Measurements from ENCODE around the gene HDAC4.
"Not testable (repeated sequence)": the region's sequence is repeated elsewhere in the genome, so short reads cannot be mapped to it uniquely, and the experiment has no call there.

Gene HDAC4

DNA sequence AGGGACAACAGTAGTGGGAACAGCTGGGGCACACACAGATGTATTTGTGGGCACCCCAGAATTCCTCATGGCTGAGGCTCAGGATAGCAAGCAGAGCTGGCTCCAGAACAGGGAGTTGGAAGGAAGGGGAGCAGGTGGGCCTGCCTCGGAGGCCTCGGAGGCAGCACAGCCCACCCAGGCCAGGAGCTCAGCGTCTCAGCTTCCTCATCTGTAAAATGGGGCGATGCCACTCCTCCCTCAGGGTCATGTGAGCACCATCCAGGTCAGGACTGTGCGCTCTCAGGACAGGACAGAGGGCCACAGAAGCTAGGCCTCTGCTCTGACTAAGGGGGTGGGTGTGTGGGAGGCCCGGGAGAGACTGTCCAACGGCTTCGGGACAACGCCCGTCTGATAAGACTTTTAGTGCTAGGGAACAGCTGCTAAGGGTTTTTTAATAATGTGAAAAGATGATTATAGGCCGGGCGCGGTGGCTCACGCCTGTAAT lies 106.2 kb downstream of the HDAC4 start:
- no peak for DNase-seq (ENCODE audit: low spot score)

DNA sequence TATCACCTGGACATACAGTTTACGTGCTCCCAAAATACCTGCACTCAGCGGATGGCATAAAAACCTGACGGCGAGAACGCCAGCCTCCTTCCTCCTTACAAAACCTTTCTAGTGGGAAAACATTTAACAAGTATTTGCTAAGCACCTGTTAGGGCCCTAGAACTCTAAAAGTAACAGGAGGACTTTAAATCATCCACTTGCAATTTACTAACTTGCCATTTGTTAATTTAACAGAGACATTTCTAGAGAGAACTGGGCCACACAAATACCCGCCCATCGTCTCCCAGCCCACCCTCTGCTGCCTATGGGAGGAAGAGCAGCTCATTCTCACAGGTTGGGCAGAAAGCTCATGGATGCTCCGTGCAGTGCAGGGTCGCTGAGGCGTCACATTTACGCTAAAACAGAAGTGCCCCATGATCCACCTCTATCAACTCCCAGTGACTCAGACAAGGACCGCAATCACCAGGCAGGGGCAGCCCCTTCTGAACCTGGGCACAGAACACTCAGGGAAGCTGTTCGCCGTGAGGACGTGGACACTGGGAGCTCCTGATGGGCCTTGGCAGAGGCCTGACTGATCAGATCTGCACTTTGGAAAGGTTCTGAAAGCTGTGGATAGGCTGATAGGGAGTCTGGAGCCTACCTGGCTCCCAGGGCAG lies 106.9 kb downstream of the HDAC4 start:
- no peak for DNase-seq (ENCODE audit: low spot score)

DNA sequence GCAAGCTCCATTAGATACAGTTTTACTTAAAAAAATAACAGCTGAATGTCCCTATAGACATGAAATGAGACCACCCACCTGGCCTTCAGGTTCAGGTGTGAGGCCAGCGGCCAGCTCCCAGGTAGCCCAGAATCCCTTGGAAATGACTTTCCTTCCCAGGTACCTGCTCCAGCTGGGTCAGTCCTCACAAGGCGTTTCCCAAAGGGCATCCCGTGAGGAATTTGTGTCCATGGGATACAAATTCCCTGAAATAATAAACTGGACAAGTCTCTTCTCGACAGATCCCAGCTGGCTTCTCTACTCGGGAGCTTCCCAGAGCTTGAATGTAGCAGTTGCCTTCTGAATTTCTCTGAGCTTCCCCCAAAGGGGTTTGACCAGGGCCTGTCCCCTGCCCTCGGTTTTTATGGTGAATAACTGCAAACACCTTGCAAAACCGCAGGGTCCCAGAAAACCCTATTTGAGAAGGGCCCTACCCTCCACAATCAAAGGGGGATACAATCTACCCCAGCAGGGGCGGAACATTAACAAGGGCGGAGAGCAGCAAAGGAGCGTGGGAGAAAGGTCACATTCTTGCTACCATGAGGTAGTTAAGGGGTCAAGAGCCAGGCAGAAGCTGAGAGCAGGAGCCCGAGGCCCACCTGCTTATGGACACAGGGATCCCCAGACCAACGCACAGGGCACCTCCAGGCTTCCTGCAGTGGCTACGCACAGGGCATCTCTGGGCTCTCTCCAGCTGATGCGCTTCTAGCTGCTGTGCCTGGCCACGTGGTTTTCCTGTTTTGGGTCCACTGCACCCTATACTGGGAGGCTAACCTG lies 107.7 kb downstream of the HDAC4 start:
- DNase-seq (ENCODE audit: low spot score): no peak

DNA sequence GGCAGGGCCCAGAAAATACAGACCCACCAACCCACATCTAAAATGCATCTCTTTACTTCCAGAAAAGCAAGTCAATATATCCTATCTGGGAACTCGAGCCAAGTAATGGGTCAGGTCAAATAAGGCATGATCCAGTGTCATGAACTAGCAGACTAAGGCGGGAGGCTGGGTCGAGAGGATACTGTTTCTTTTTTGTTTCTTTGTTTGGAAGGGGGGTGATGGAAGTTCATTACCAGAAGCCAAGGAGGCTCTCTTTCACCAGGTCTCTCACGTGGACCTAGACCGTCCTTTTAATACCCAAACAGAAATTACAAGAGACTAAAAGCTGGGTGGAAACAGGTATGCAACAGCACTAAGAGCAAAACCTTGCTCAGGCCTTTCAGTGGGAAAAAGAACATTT lies 108.3 kb downstream of the HDAC4 start:
- no peak for DNase-seq (ENCODE audit: low spot score)

DNA sequence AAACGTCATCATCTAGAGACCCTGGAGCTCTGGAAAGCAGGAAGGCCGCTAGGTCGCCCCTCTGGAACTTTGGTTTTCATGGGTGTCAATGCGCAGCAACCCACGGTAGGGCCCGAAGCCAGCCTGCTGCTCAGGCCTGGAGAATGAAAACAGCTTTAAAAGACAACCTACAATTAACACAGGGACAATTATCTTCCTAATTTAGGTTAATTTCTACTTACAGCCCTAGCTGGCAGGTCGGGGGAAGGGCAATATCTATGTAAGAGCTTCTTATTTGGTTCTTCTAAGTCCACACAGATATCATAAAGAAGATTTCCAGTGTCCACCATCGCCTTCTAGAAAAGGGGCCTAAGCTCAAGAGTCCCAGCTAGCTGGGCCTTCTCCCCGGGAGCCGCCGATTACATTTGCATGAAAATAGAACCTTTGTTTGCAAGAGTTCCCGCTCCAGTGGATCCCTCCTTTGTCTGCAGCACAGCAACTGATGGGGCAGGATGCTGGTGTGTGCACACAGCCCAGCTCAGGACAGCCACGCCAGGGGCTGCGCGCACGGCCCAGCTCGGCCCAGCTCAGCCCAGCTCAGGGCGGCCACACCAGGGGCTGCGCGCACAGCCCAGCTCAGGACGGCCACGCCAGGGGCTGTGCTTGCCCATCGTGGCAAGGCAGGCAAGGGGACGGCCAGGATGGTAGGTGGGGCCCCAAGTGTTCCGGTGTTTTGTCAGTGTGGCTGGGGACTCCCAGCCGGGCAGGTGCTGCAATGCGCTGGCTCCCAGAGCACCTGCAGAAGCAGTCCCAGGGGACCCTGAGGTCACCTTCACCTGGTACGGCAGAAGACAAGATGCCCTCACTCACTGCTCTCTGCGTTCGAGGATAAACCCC lies 109.1 kb downstream of the HDAC4 start:
- no peak for DNase-seq (ENCODE audit: low spot score)

DNA sequence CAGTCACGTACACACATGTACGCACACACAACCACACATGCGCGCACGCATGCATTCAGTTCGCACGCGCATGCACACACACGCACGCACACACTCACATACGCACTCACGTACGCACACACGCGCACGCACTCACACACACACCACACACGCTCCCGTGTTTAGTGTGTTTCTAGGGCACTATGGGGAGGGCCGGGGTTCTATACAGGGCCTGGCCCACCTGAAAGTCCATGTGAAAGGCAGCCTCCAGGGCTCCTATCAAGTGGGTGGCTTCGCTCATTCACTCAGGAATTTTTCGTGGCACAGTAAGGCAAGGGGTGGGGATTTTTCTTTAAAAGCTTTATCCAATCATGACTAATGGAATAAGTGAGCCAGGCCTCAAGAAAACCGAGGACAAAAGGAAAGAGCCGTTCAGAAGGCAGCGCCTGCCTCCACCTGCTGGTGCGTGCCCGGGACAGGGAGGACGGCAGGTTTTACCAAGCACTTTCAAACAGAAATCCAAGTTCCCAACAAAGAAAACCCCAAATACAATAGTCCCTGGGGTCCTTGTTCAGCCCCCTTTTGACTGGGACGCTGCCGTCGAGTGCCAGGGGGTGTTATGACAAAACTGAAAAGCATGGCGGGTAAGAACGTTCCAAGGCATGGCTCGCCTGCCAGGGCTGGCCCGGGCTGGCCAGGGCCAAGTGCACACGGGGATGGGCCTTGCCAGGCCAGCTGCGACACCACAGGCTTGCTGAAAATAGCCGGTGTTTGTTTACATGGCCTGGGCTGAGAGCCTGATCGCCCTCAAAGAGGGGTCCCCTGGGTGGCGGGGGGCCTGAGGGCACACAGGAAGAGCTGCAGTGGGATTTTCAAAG lies 110.0 kb downstream of the HDAC4 start:
- no peak for DNase-seq (ENCODE audit: low spot score)

DNA sequence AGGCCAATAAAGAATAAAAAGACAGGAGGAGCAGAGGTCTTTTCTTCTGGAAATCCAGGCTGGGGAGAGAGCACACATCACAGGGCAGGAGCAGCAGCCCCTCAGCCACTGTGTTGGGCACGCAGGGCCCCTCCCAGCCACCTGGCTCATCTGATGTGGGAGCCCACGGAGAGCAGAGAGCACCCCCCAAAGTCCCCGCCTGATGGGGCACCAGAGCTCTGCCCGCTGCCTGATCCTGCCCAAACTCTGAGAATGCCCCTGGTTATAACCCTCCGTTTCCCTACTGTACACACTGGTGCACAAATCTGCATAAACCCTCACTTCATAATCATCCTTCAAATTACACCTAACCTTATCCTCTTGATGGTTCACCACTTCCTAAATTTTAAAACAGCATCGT lies 111.3 kb downstream of the HDAC4 start:
- DNase-seq (ENCODE audit: low spot score): no peak

DNA sequence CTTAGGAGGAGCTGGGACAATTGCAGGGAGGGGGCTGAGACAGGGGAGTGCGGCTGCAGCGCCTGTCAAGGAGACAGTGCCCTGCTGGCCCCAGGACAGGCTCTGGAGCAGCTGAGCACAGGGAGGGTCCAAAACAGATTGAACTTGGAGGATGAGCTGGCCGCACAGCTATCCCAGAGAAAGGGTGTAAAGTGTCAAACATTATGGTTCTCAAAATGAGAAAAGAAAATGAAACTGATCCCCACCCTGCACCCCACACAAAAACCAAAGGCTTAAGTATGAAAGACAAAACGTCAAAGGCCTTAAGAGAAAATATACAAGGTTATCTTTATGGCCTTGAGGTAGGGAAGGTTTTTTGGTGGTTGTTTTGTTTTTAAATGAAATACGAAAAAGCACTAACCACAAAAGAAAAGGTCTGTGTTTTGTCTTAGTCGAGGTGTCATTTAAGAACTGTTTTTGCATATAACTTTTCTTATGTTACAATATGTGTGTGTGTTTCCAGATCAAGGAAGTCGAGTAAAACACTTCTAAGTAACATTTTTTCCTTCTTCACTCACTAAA lies 111.8 kb downstream of the HDAC4 start:
- no peak for DNase-seq (ENCODE audit: low spot score)

DNA sequence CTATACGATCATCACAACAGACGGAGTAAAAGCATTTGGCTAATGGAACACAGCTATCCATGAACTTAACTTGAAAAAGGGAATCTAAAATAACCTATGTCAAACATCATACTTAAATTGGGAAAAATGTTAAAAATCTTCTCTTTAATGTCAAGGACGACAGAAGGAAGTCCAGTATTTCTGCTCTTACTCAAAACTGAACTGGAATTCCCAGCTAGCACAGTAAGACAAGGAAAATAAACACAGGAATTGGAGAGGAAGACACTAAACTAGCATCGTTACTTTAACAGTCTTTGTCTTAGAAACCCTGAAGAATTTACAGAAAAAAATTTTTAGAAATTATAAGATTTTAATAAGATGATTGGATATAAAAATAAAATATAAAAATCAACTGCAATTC lies 112.6 kb downstream of the HDAC4 start:
- DNase-seq (ENCODE audit: low spot score): no peak

DNA sequence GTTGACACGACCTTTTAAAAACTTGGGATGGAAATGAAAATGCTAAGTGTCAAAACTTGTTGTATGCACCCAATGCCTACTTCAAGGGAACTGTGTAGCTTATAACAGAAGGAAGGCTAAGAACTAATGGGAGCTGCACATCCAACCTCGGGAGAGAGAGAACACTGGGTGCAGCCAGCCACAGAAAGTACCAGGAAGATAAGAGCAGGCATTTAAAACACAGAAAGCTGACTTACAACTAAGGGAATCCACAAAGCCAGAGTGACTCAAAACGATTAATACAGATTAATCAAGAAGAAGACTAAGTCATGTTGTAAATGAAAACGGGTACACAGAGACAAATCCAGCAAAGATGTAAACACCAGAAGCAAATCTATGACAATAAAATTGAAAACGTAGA lies 113.4 kb downstream of the HDAC4 start:
- no peak for DNase-seq (ENCODE audit: low spot score)

DNA sequence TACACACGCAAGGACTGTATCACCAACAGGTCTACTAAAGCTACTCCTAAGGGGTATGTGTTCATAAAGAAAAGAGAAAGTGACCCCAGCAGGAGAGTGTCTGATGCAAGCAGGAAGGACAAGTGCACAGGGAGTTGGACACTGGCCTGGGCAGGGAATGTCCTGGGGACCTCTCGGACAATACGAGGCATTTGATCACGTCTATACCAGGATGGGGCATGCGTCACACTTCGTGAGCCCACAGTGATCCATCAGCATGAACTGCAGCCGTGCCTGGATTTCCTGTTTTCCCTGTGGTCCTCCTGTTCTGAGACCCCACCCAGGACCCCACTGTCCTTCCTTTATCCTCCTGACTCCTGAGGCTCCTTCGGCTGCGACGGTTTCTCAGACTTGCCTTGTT lies 113.9 kb downstream of the HDAC4 start:
- no peak for DNase-seq (ENCODE audit: low spot score)

DNA sequence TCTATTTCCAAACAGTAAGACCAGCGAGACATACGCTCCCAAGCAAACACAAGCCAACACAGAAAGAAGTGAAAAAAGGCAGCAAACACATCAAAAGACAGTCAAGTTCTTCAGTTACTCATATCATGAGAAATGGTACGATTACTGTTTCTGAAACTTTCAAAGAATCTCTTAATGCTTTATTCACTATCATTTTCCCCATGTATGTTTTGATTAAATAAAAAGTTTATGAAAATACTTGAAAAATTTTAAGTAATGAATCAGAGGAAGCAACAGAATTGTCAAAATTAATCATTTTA lies 114.9 kb downstream of the HDAC4 start:
- DNase-seq (ENCODE audit: low spot score): no peak

DNA sequence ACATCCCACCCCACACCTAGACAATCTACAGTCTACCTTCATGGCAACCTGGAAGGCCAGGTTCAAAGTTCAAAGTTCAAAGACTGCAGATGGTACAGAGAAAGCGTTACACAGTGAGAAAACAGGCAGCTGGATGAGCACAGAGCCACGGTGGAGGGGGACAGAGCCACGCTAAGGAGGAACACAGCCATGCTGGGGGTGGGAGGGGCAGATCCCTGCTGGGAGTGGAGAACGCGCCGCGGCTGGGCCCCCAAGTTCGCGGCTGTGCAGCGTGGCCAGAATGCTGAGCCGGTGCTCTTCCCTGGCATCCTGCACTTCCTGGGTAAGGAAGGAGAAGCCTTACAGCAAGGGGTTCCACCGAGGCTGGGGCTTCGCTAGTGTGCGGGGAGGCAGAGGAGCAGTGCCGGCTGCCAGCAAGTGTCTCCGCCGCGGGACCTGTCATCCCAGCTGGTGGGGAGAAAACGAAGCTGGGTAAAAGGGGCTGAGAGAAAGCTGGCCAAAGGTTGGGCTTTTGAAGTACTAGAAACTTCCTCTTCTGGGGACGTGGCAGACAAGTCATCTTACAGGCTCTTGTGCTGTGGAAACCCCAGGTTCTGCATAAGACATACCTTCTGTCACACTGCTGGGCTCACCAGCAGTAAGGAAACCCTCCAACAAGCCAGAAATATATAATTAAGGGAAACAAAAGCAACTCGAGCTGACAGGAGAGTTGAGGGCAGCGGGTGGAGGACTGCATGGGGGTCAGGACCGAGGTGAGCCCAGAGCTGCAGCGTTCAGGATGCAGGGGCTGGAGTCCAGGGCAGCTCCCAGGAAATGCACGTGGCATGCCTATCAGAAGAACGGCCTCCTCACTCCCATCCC lies 115.5 kb downstream of the HDAC4 start:
- DNase-seq (ENCODE audit: low spot score): no peak

DNA sequence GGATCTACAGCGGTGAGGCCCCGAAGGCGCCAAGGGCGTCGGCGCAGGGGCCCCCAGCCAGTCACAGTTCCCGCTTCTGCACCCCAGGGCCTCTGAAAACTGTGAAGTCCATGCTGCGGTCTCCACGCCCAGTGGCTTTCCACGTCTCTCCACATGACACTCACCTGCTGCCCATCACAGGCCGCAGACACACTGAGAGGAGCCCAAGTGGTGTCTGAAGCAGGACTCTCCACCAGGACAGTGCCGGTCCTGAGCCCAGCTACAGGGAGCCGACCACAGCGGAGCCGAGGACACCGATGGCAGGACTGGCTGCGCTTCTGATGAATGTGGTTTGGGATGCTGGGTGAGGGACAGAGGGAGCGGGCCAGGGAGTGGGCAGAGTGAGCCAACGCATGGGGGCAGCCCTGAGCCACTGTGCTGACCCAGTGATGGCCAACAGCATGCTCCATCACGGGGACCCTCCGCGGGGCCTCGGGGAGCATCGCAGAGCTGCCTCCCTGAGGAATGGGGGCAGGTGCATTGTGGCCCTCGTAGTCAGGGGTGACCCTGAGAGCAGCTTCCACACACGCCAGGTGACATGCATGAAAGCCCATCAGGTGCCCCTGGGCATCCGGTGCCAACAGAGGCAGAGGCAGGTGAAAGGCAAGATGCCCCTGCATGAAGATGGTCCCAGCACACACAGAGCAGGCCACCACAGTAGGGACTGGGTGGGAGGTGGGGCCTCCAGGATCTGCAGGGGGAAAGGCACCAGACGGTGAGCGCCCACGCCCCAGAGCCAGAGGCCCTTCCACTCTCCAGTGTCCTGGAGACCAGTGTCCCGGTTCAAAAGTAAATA lies 116.6 kb downstream of the HDAC4 start:
- DNase-seq (ENCODE audit: low spot score): no peak

DNA sequence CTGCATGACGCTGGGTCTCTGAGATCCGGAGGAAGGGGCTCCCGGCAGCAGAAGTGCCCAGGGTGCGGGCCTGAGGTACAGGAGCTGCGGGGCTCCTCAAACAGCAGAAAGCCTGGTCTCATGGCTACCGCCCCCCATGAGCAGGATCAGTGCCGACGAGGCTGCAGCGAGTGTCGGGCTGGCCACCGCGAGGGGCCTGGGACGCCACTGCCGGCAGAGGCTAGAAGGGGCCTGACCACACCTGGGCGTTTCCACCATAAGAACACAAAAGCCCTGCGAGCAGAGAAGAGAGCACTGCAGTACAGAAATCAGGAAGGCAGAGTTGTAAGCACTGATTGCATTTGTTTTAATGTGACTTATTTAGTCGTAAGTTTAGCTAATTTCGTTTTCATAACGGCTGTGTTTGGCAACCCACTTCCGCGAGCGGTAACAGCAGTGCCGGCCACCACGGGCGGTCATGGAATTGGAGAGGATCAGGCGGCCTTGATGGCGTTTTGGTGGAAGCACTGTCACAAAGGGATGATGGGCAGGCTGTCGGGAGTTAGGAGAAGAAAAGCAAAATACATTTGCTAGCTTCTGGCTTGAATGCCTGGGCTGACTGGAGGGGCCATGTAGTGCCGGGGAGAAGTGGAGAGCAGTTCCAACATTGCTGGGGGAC lies 117.4 kb downstream of the HDAC4 start:
- no peak for DNase-seq (ENCODE audit: low spot score)

DNA sequence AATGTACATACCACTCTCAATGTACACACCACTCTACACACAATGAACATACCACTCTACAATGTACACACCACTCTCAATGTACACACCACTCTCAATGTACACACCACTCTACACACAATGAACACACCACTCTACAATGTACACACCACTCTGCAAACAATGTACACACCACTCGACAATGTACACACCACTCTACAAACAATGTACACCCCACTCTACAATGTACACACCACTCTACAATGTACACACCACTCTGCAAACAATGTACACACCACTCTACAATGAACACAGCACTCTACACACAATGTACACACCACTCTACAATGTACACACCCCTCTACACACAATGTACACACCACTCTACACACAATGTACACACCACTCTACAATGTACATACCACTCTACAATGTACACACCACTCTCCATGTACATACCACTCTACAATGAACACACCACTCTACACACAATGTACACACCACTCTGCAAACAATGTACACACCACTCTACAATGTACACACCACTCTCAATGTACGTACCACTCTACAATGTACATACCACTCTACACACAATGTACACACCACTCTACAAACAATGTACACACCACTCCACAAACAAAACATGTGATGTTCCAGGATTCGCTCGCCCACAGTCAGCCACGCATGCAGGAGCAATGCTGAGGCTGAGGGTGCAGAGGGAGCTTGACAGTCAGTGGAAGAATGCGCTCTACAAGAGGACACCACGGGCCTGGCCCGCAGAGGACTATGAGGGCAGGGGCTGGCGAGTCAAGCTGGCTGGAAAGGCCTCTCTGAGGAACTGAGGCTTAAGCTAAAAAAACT lies 118.2 kb downstream of the HDAC4 start:
- DNase-seq (ENCODE audit: low spot score): no peak

DNA sequence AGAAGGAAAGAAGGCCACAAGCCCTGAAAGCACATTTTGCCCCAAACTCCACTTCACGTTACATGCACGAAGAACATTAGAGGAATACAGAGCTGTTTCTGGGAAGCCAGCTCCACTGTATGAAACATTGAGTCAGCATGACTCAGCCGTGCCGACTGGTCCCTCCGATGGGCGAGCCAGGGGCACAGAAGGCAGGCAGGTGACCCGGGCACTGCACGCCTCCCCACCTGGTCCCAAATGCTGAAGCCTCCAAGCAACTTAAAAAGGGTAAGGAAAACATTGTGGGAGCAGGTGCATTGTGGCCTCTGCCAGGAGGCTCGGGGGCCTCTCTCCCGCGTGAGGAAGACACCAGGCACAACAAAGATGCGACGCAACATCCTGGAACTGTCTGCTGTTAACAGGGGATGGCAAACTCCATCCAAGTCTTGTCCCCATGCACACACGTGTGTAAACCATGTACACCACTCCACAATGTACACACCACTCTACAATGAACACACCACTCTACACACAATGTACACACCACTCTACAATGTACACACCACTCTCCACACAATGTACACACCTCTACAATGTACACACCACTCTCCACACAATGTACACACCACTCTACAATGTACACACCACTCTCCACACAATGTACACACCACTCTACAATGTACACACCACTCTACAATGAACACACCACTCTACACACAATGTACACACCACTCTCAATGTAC lies 120.4 kb downstream of the HDAC4 start:
- not testable (repeated sequence) for DNase-seq (ENCODE audit: low spot score)

Measured in putamen (tissue), 1 donor.